8988T (cell line): ENCODE results near the gene MMD.
"Not testable (repeated sequence)": the region's sequence is repeated elsewhere in the genome, so short reads cannot be mapped to it uniquely, and the experiment has no call there.

ENCODE experiments used
- DNase-seq: peaks from one replicate; pipeline ENCODE4 v3.0.0; 2011

MMD gene

GRCh38 chr17:55443904-55444303, 22.3 kb upstream of the MMD start:
- DNase-seq = no peak

GRCh38 chr17:55442953-55443683, 21.5 kb upstream of the MMD start:
- DNase-seq = no peak

DNA sequence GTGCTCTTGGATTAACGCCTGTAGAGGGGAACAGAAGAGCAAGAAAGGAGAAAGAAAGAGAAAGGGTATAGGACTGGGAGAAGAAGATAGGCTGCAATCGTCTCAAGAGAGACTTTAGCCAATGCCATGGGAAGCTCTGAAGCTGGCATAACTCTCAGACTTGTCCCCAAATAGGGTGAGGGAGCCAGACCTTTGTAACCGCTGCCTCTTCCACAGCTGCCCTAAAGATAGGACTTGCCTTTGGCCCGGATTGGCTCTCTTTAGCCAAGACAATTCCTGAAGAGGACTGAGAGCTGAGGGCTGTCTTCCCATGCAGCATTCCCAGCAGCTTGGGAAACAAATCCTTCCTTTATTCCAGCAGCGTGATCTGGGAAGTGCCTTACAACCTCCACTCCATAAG, 20.8 kb upstream of the MMD start:
- DNase-seq = no peak

DNA sequence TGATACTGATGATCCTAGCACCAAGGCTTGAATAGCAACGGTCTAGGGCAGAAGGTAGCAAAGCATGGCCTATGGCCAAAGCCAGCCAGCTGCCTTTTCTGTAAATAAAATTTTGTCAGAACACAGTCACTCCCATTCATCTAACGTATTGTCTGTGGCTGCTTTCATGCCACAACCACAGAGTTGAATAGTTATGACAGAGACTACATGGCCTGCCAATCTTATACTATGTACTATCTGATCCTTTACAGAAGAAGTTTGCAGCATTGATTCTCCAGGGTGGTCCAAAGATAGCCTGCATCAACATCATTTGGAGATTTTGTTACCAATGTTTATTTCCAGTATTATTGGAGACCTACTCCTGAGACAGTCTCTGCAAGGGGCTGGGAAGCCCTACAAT, 19.9 kb upstream of the MMD start:
- no peak for DNase-seq

- no peak for DNase-seq
These were observed 18.8 kb upstream of the MMD start for GRCh38 chr17:55440391-55440790.

DNA sequence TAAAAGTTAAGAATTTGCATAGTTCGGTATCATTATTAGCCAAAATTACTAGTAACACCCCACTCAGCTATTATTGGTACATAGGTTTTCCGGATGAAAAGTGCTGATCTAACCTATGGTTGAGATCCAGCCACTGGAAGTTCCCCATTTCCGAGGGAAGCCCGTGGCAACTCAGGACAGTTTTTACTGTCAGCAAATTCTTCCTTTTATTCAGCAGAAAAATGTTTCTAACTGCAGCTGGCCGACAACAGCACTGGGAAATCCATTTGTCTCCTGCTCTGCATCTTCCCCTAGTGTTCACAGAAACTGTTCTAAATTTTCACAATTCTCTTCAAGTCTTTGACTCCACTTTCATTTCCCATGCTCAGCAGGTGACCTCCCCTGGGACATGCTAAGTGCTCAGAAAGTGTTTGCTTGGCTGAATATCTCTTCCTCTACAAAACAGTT, 15.5 kb upstream of the MMD start:
- no peak for DNase-seq

GRCh38 chr17:55436224-55437158, 14.9 kb upstream of the MMD start:
- DNase-seq = no peak

DNA sequence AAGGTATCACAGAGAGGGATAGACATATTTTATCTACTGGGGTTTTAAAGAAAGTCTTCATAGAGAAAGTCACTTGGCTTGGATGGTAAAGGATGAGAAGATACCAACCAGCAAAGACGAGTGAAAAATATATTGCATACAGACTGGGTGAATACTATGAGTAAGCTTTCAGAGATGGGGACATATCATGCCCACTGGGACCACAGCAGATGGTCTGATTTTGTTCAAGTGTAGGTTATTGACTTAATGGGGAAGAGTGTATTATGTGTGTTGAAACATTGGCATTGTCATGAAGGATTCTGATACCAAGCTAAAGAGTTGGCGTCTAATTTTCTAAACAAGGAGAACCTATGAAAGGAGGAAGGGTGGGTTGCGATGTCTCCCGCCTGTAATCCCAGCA, 13.8 kb upstream of the MMD start:
- no peak for DNase-seq

- DNase-seq = no peak
These were observed 13.1 kb upstream of the MMD start for GRCh38 chr17:55434721-55435120.

- no peak for DNase-seq
These were observed 12.2 kb upstream of the MMD start for GRCh38 chr17:55433629-55434422.

DNA sequence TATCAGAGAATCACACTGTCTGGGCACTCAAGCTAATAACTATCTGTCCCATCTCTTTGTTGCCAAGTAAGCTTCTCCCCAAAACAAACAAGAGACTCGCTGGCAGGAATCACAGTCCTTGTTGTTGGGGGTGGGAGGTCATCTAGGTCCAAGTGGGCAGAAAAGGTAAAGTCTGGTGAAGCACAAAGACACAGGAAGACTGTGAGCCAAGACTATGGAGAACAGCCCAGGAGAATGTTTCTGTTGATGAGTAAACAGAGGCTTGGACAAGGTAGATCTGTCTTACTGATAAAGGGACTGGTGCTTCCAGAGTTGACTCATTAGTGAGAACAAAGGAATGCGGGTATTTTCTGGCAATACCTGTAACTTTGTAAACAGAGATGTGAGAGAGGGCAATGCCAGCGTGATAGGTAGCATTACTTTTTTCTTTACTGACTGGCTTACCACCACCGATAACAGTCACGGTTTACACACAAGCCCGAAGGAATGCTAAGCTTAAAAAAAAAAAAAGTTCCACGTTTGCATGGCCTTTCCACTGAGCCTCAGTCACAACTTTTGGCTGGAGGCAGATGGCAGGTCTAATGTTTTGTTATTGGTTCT, 11.5 kb upstream of the MMD start:
- no peak for DNase-seq

DNA sequence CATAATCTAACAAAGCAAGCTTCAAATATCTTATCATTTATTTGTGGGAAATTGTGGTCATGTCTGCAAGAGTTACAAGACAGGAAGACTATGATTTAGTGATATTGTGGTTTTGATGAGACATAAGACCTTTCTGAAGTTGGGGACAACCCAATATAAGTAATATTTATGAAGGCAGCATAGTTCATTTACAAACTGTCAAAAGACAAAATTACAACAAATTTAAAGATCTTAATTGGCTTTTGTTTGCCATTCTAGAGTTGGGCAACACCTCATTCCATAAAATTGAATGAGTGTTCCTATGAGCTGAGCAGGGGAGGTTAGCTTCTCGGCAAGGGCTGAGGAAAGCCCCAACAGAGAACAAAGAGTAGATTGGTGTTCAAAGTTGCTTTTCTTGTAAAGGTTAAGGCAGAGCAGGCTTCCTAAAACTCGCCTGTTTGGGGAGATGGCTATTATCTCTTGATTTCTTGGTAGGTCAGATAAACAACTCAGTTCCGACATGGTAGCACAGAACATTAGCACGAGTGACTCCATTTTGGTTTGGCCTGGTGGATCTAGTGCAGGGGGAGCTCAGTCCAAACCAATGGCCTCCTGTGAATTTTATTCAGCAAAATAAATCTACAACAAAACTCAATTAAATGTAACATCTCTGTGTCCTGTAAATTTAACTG, 10.9 kb upstream of the MMD start:
- DNase-seq = no peak

DNA sequence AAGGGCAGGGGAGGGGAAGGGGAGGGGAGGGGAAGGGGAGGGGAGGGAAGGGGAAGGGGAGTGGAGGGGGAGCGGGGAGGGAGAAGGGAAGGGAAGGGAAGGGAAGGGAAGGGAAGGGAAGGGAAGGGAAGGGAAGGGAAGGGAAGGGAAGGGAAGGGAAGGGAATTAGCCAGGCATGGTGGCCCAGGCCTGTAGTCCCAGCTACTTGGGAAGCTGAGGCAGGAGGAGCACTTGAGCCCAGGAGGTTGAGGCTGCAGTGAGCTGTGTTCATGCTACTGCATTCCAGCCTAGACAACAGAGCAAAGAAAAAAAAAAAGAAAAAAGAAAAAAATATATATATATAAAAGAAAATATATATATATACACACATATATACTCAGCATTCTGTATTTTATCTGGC, 10.3 kb upstream of the MMD start:
- DNase-seq = not testable (repeated sequence)

GRCh38 chr17:55430541-55431288, 9.1 kb upstream of the MMD start:
- DNase-seq = no peak

GRCh38 chr17:55427587-55427882, 5.9 kb upstream of the MMD start:
- no peak for DNase-seq

- no peak for DNase-seq
These were observed 5.4 kb upstream of the MMD start for GRCh38 chr17:55426851-55427586.

- no peak for DNase-seq
These were observed 3.4 kb upstream of the MMD start for GRCh38 chr17:55424893-55425540.

DNA sequence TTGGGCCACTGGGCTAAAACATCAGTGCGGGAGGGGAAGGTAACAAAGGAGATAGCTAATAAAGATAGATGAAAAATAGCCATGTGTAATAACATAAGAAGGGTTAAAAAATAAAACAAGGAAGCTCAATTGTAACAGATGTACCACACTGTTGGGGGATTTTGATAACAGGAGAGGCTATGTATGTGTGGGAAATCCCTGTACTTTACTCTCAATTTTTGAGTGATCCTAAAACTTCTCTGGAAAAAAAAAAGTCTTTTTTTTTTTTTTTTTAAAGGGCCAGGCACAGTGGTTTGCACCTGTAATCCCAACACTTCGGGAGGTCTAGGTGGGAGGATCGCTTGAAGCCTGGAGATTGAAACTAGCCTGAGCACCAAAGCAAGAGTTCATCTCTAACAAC, 1.9 kb upstream of the MMD start:
- DNase-seq = no peak

DNA sequence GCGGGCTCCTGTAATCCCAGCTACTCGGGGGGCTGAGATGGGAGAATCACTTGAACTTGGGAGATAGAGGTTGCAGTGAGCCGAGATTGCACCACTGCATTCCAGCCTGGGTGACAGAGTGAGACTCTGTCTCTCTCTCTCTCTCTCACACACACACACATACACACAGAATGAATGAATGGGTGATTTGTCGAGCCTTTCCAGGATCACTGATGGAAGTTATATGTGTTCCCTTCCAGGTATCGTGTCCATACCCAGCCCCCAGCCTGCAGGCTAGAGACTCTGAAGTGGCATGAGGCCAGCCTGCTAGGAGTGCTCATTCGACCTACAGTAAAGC, 1.2 kb upstream of the MMD start:
- DNase-seq = not testable (repeated sequence)

GRCh38 chr17:55420776-55421178, 858 bp downstream of the MMD start:
- no peak for DNase-seq
